GM21786 (cell line): ENCODE measurements around the gene PCBP3.

Experiments
- ATAC-seq: cut with Tn5 transposase; IDR thresholded peaks from one replicate; pipeline ENCODE4 v1.9.1; 2021; ENCODE audit not compliant: unreplicated experiment

The PCBP3 gene

DNA sequence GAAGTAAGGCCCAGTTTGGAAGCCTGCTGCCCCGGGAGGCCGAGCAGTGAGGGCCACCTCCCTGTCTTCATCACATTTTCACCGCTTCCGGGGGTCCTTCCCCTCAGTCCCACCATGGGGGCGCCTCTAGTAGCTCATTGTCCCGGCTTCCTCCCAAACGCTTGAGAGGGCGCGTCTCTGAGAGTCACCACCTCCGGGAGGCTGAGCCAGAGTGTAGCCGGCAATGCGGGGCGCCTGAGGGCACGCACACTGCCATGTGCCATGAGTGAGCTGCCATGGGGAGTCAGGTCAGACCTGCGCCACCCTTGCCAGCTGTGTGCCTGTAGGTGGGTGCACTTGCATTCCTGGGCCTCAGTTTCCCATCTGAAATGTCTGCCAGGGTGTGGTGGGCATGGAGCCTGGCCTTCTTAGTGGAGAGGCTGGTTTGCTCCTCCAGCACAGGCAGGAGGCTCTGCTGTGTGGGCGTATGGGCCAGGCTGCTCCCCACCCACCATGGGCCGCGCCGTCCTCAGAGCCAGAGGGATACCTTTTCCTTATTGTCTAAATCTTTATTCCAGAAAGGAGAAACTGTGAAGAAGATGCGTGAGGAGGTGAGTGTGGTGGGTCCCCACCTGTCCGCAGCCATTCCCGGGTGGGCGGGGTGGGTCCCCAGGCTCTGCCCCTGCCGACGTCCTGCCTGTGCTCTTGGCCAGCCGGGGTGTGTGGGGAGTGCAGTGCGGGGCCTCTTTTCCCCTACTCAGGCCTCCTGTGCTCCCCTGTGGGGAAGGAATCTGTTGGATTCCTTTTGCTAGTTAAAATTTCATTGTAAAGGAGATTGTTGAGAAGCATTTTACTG is 256.7 kb downstream of the PCBP3 start:
- no peak for ATAC-seq

GRCh38 chr21:45901061-45901690 is 257.7 kb downstream of the PCBP3 start:
- ATAC-seq = no peak

- no peak for ATAC-seq
These were observed 258.9 kb downstream of the PCBP3 start for GRCh38 chr21:45902292-45902995.

- no peak for ATAC-seq
These were observed 261.7 kb downstream of the PCBP3 start for GRCh38 chr21:45905196-45905595.

DNA sequence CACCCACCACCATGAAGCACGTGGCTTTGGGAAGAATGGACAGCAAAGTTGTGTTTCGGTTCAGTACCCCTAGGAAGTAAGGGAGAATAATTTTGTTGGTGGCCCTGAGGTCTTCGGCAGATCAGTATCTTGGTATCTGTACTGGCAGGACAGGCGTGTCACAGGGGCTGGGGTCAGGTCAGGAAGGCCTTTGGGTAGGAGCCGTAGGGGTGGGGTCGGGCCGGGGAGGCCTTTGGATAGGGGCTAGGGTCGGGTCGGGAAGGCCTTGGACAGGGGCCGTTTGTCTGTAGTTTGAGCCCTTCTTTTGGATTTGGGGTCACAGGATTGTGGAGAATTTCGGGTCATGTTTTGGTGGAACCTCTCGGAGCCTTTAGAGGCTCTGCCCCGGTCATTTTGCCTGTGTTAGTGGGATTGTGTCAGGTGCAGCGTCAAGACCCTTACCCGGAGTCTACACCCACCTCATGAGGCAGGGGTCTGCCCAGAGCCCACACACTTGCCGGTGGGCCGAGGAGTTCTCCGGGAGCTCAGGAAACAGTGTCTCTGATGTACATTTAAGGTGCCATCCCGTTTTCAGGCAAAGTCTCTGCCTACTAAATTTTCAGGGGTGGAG is 262.8 kb downstream of the PCBP3 start:
- ATAC-seq = no peak

DNA sequence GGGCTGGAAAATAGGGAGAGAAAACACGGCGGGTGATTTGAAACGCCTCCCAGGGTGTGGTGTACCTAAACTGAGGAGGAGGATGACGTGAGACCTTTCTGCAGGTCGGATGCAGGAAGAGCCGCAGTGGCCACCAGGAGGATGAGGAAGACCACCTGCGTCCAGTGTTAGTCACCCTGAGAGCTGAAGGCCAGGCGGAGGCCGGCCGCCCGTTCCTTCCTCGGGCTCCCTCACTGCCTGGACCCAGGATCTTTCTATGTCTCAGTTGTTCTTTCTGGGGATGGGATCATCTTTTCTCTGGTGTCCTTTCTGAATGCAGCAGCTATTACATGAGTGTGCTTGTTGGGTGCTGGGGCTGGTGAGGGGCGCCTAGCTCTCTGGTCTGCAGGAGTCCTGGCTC is 263.3 kb downstream of the PCBP3 start:
- no peak for ATAC-seq

DNA sequence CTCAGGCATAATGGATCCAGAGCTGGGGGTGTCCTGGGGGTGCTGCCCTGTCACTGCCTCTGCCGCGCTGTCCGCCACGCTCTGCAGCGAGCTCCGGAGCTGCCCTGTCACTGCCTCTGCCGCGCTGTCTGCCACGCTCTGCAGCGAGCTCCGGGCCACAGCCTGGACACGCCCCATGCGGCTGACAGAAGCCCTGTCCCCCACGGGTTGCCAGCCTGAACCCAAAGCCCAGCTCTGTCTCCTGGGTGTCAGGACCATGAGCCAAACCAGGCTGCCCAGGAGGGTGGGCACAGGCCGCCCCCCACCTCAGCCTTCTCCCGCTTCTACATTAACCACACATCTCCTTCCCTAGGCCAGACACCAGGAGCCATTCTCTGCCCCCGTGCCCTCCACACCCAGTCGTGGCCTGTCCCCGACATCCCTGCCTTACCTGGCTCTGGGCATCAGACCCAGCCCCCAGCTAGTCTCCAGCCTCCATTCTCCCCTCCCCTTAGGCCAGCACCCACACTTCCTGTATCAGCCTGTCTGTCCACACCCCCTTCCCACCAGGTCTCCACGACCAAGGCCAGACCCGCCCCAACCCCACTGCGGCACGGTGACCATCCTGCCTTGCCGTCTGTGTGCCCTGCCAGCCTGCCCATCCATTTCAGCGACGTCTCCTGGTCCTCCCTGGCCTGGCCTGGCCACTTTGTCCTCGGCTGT is 265.2 kb downstream of the PCBP3 start:
- no peak for ATAC-seq

DNA sequence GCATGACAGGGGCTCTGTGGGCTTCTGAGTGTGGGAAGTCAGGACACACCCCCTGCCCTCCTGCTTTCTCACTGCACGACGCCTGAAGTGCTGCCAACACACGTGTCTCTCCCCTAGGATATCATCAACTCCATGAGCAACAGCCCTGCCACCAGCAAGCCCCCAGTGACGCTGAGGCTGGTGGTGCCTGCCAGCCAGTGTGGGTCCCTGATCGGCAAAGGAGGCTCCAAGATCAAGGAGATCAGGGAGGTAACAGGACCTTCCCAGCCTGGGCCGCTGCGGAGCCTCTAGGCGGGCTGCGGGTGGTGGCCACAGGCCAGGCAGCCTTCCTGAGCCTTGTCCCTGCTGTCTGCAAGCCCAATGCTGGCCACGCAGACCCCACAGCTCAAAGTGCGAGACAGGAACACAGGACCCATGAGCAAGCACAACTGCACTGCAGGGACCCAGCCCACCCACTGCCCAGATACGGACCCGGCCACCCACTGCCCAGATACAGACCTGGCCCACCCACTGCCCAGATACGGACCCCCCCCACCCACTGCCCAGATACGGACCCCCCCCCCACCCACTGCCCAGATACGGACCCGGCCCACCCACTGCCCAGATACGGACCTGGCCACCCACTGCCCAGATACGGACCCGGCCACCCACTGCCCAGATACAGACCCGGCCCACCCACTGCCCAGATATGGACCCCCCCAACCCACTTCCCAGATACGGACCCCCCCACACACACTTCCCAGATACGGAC is 265.9 kb downstream of the PCBP3 start:
- ATAC-seq = no peak

- no peak for ATAC-seq
These were observed 266.6 kb downstream of the PCBP3 start for GRCh38 chr21:45910155-45910547.

GRCh38 chr21:45910548-45911221 is 267.2 kb downstream of the PCBP3 start:
- no peak for ATAC-seq

- no peak for ATAC-seq
These were observed 268.3 kb downstream of the PCBP3 start for GRCh38 chr21:45911806-45912325.

GRCh38 chr21:45912611-45913417 is 269.3 kb downstream of the PCBP3 start:
- ATAC-seq = no peak

GRCh38 chr21:45913418-45913765 is 269.9 kb downstream of the PCBP3 start:
- ATAC-seq = no peak

GRCh38 chr21:45913886-45914285 is 270.4 kb downstream of the PCBP3 start:
- ATAC-seq = no peak

GRCh38 chr21:45914321-45914845 is 270.9 kb downstream of the PCBP3 start:
- ATAC-seq = no peak

DNA sequence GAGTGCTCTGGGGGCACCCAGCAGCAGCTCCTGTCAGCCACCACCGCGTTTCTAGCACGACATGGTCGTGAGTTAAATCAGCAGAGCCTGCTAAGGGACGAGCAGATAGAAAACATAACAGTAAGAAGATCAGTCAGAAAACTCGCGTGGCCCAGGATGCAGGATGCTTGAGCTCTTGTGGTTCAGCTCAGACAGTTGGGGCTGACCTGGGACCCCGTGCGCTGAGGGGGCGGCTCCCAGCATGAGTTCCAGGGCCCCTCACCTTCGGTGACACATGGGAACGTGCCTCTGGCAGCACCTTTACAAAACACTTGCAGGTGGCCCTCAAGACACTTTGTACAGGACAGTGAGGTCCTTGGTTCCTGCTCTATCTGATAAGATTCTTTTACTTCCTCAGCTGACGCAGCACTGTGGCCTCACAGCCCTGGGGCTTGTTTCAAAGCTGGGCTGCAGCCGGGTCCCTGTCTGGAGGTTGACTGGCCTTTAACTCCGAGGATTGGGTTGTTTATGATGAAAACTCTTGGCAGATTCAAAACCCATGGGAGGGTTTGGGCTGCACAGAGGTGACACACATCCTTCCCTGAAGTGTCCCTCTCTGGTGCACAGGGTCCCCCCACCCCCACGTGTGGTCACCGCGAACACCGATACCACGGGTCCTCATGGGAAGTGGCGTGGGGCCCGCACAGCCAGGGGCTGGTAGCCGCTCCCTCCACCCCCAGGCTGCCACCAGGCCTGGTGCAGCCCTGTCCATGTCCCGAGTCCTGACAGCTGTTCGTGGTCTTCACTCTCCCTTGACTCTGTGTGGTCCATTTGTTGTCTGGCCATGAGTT is 272.7 kb downstream of the PCBP3 start:
- no peak for ATAC-seq

DNA sequence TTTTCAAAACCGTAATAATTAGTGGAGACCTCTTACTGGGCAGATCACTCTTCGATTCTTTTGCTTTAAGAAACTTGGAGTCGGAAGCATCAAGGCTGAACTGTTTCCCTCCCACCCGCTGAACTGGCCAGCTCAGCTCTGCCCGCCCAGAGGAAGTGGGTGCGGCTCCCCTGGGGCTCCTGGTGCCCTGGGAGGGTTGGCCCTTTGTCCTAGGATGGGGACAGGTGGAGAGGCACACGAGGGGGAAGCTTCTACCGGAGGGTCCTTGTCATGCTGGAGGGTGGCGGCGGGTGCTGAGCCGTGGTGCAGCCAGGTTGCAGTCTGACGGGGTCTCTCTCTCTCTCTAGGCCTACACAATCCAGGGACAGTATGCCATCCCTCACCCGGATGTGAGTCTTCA is 273.7 kb downstream of the PCBP3 start:
- no peak for ATAC-seq

DNA sequence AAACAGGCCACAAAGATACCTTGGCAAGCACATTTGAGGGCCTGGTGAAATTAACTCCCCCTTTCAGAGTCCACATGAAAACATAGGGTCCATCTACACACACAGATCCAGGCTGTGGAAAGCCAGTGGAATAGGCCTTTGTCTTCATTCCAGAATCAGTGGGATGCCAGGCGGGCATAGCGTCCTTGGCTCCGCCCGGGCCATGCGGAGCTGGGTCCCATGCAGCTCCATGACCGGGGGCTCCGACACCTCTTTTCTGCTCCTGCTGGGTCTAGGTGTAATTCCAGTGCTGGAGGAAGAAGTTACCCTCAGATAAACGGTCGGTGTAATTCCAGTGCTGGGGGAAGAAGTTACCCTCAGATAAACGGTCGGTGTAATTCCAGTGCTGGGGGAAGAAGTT is 274.5 kb downstream of the PCBP3 start:
- no peak for ATAC-seq
